Measurements from ENCODE around the gene THAP6.

DNA sequence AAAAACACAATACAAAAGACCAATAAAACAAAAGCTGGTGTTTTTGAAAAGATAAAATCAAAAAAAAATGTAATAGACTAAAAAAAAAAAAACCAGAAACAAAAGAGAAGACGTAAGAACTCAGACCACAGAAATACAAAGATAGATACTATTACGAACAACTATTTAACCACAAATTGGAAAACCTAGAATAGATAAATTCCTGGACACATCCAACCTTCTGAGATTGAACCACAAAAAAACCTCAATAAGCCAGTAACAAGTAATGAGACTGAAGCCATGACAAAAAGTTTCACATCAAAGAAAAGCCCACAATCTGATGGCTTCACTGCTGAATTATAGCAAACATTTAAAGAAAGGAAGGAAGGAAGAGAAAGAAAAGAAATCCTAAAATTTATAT lies 16.2 kb upstream of the THAP6 start:
- TF ChIP-seq, protein P1, sequence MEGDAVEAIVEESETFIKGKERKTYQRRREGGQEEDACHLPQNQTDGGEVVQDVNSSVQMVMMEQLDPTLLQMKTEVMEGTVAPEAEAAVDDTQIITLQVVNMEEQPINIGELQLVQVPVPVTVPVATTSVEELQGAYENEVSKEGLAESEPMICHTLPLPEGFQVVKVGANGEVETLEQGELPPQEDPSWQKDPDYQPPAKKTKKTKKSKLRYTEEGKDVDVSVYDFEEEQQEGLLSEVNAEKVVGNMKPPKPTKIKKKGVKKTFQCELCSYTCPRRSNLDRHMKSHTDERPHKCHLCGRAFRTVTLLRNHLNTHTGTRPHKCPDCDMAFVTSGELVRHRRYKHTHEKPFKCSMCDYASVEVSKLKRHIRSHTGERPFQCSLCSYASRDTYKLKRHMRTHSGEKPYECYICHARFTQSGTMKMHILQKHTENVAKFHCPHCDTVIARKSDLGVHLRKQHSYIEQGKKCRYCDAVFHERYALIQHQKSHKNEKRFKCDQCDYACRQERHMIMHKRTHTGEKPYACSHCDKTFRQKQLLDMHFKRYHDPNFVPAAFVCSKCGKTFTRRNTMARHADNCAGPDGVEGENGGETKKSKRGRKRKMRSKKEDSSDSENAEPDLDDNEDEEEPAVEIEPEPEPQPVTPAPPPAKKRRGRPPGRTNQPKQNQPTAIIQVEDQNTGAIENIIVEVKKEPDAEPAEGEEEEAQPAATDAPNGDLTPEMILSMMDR (IDR thresholded peaks at IDR 0.05), result no peak
- no peak for TF ChIP-seq POLR2A (IDR thresholded peaks at IDR 0.05)
